ENCODE measurements around the gene DOCK3. TPM values are rescaled to one million over a fixed set of nuclear protein-coding genes. Genes with fewer than 3 reads are reported as not detected.

Gene DOCK3
- total and polyA plus RNA-seq, 10 of the 15 experiments (the other 5 are each of a cell fraction or from before 2014, with no cell fraction given) = 0.02 to 0.52 (median 0.04) TPM; not detected in 5

DNA sequence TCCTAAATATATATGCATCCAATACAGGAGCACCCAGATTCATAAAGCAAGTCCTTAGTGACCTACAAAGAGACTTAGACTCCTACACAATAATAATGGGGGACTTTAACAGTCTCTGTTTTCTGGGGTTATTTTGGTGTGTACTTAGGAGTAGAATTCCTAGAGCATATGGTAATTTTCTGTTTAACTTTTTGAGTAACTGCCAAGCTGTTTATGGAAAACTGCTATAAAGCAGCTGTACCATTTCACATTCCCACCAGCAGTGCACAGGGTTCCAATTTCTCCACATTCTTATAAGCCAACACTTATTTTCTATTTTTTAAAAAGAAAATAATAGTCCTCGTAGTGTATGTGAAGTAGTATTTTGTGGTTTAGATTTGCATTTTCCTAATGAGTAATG, 68.9 kb downstream of the DOCK3 start:
- H3K4me1 ChIP-seq (ENCODE audit: control insufficient read depth, insufficient read depth, low read length) = no peaks in the 10 kb centered on the region
- no peak overlapping the region for H3K4me3 ChIP-seq
- SMC1A ChIA-PET (ENCODE audit: uncharacterized antibody, unreplicated experiment) = interaction anchor here (0.6 to 0.8 kb wide), 3 partner anchors 11 to 835 kb away, joined by 3 read pairs; no protein-coding TSS in a partner anchor
- BruUV-seq (replicated peaks) = no TSS peak
- no peak overlapping the region for H2AFZ ChIP-seq (ENCODE audit: control insufficient read depth, low read depth, low read length)
- H3K27me3 ChIP-seq (replicated peaks in 1 of 2; ENCODE audit: control insufficient read depth in 2 of 2, insufficient read depth in 2 of 2, low read length in 1 of 2) = no peaks in the 10 kb centered on the region; a peak in 1 of 4 replicates
- POLR2A ChIA-PET = no interaction called here
- no peak overlapping the region for H3K27ac ChIP-seq (ENCODE audit: control insufficient read depth, insufficient read depth)
- RAD21 ChIA-PET (ENCODE audit: unreplicated experiment) = no interaction called here
- no peaks in the 10 kb centered on the region for H3K79me2 ChIP-seq (ENCODE audit: control insufficient read depth, insufficient read depth, low read length)
- no peak for ATAC-seq
- H4K20me1 ChIP-seq (ENCODE audit: control insufficient read depth, insufficient read depth) = no peaks in the 10 kb centered on the region
- H3K4me2 ChIP-seq (ENCODE audit: control insufficient read depth, insufficient read depth) = no peak overlapping the region
- FAIRE-seq = no peak
- DNase-seq (ENCODE audit: low read depth, low spot score) = no peak
- no peaks in the 10 kb centered on the region for H3K36me3 ChIP-seq (ENCODE audit: control insufficient read depth in 2 of 2, insufficient read depth in 2 of 2, low read length in 1 of 2)
- in situ Hi-C loops (cut with MboI) = no loop called here
- 0% methylated on average over 1 of the region's 1 CpG for WGBS (ENCODE audit: insufficient coverage, insufficient replicate concordance, low lambda C conversion rate, missing lambda C conversion rate)
- CTCF ChIA-PET = no interaction called here
- H3K9ac ChIP-seq (ENCODE audit: control insufficient read depth, insufficient read depth, low read length) = no peak overlapping the region
- intact Hi-C loops (cut with micrococcal nuclease; ENCODE audit: unreplicated experiment) = no loop called here
- TF ChIP-seq CHD1 (IDR thresholded peaks at IDR 0.05; ENCODE audit: low read depth, low read length) = no peak
- TF ChIP-seq ZBED1 (IDR thresholded peaks at IDR 0.05; ENCODE audit: borderline replicate concordance) = no peak
- TF ChIP-seq, protein P1, sequence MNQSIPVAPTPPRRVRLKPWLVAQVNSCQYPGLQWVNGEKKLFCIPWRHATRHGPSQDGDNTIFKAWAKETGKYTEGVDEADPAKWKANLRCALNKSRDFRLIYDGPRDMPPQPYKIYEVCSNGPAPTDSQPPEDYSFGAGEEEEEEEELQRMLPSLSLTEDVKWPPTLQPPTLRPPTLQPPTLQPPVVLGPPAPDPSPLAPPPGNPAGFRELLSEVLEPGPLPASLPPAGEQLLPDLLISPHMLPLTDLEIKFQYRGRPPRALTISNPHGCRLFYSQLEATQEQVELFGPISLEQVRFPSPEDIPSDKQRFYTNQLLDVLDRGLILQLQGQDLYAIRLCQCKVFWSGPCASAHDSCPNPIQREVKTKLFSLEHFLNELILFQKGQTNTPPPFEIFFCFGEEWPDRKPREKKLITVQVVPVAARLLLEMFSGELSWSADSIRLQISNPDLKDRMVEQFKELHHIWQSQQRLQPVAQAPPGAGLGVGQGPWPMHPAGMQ (IDR thresholded peaks at IDR 0.05; ENCODE audit: borderline replicate concordance) = no peak
- no peak for TF ChIP-seq RAD21 (IDR thresholded peaks at IDR 0.05; ENCODE audit: insufficient read depth, low read depth, low read length)
- no peak for TF ChIP-seq MXI1 (IDR thresholded peaks at IDR 0.05; ENCODE audit: low read depth, low read length)
- TF ChIP-seq NR2C2 (IDR thresholded peaks at IDR 0.05; ENCODE audit: borderline replicate concordance, control insufficient read depth, insufficient read length, low read depth) = no peak
- no peak for TF ChIP-seq TCF3 (IDR thresholded peaks at IDR 0.05; ENCODE audit: borderline replicate concordance, insufficient read depth, low read depth, low read length)
- TF ChIP-seq, protein P2, sequence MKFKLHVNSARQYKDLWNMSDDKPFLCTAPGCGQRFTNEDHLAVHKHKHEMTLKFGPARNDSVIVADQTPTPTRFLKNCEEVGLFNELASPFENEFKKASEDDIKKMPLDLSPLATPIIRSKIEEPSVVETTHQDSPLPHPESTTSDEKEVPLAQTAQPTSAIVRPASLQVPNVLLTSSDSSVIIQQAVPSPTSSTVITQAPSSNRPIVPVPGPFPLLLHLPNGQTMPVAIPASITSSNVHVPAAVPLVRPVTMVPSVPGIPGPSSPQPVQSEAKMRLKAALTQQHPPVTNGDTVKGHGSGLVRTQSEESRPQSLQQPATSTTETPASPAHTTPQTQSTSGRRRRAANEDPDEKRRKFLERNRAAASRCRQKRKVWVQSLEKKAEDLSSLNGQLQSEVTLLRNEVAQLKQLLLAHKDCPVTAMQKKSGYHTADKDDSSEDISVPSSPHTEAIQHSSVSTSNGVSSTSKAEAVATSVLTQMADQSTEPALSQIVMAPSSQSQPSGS (IDR thresholded peaks at IDR 0.05; ENCODE audit: low read length) = no peak
- TF ChIP-seq BMI1 (IDR thresholded peaks at IDR 0.05; ENCODE audit: borderline replicate concordance) = no peak
- TF ChIP-seq KAT2A (conservative IDR thresholded peaks at IDR 0.05; ENCODE audit: control insufficient read depth, low read depth, low read length) = no peak
- H3K9me3 ChIP-seq (replicated peaks; ENCODE audit: control insufficient read depth, insufficient read depth, low read length) = no peaks in the 10 kb centered on the region
